Measurements from ENCODE around the gene YEATS4.

GRCh38 chr12:69388371-69388770 lies 28.8 kb downstream of the YEATS4 start:
- no peak for TF ChIP-seq GATA2 (IDR thresholded peaks at IDR 0.05; ENCODE audit: low read depth, low read length)
- no peak for TF ChIP-seq GATA3 (IDR thresholded peaks at IDR 0.05; ENCODE audit: low read depth, low read length)

Data from SH-SY5Y (cell line).